Endothelial cell of umbilical vein (primary cell): ENCODE data around the gene XIRP1. TPM values are rescaled to one million over a fixed set of nuclear protein-coding genes. Genes with fewer than 3 reads are reported as not detected.

Experiments used
- BruUV-seq: library from RNA; stranded (reverse); fragments of 400-500 nt; replicated peaks from 2 replicates; lab custom pipeline; 2021; lab: Mats Ljungman, UMichigan
- CTCF ChIA-PET: fragments of 300-600, 350-600 bp; sonication (Branson Sonifier 250); formaldehyde crosslinking; loops from one replicate; lab custom pipeline; 2021; ENCODE audit warnings: antibody characterized with exemption, inconsistent platforms; lab: Charles Lee
- POLR2A ChIA-PET: fragments of 300-600, 350-600 bp; sonication (Branson Sonifier 250); formaldehyde crosslinking; loops from one replicate; lab custom pipeline; 2021; ENCODE audit warnings: antibody characterized with exemption, inconsistent platforms; lab: Charles Lee
- DNase-seq: peaks from one replicate; pipeline ENCODE4 v3.0.0-alpha.2; 2011; ENCODE audit warnings: low read depth, low spot score
- FAIRE-seq: peaks from 2 replicates; lab custom pipeline; 2011; peaks lifted over from hg19 to GRCh38; lab: Jason Lieb, UNC
- H2AFZ ChIP-seq: 2 replicates; pipeline ENCODE4 v1.6.0; 2012; ENCODE audit warnings: low read depth, low read length, control low read depth, inconsistent platforms
- H3K27ac ChIP-seq: 2 replicates; pipeline ENCODE4 v1.5.1; 2011; ENCODE audit warnings: low read depth, mild to moderate bottlenecking, control low read depth, low read length, moderate library complexity; ENCODE audit not compliant: insufficient read depth
- H3K27me3 ChIP-seq, 2 experiments: 2 replicates each; pipeline versions ENCODE4 v1.6.0 to v1.6.1; 2011; ENCODE audit warnings: low read length in 2 of 2, mixed read lengths in 1 of 2; ENCODE audit not compliant: control insufficient read depth in 2 of 2, insufficient read depth in 2 of 2
- H3K36me3 ChIP-seq, 2 experiments: 2 replicates in 1 of 2; 3 replicates in 1 of 2; pipeline ENCODE4 v1.5.1; 2011; ENCODE audit warnings: low read length in 2 of 2, mild to moderate bottlenecking in 1 of 2, moderate library complexity in 1 of 2; ENCODE audit not compliant: control insufficient read depth in 2 of 2, insufficient read depth in 2 of 2; ENCODE audit errors: extremely low read depth in 1 of 2
- H3K4me1 ChIP-seq: 3 replicates; pipeline ENCODE4 v1.5.1; 2011; ENCODE audit warnings: mild to moderate bottlenecking, low read length; ENCODE audit not compliant: control insufficient read depth, insufficient read depth; ENCODE audit errors: extremely low read depth
- H3K4me2 ChIP-seq: 2 replicates; pipeline ENCODE4 v1.6.1; 2011; ENCODE audit warnings: low read length, control low read depth, mixed read lengths; ENCODE audit not compliant: insufficient read depth
- H3K4me3 ChIP-seq, 3 experiments: fragments of 200-600 bp in 1 of 3; sonication (generic), shearing (Covaris generic) in 1 of 3; replicated peaks in 1 of 3; 2 replicates each; pipeline ENCODE4 v1.5.1; 2011 to 2016; ENCODE audit warnings: control low read depth in 3 of 3, low read length in 3 of 3, mild to moderate bottlenecking in 2 of 3, inconsistent platforms in 1 of 3, low read depth in 1 of 3, moderate library complexity in 1 of 3; ENCODE audit not compliant: insufficient read depth in 1 of 3
- H3K79me2 ChIP-seq: 2 replicates; pipeline ENCODE4 v1.6.0; 2012; ENCODE audit warnings: low read length, inconsistent platforms; ENCODE audit not compliant: control insufficient read depth, insufficient read depth
- H3K9ac ChIP-seq: replicated peaks from 2 replicates; pipeline ENCODE3; 2011; ENCODE audit warnings: low read length, control low read depth; ENCODE audit not compliant: insufficient read depth; ENCODE audit errors: extremely low read depth
- H3K9me1 ChIP-seq: replicated peaks from 3 replicates; pipeline ENCODE4 v1.6.0; 2011; ENCODE audit warnings: mild to moderate bottlenecking, low read length; ENCODE audit not compliant: control insufficient read depth, insufficient read depth; ENCODE audit errors: extremely low read depth
- H3K9me3 ChIP-seq: replicated peaks from 2 replicates; pipeline ENCODE4 v1.5.1; 2012; ENCODE audit warnings: low read length, inconsistent platforms; ENCODE audit not compliant: control insufficient read depth, insufficient read depth
- H4K20me1 ChIP-seq: replicated peaks from 2 replicates; pipeline ENCODE3; 2011; ENCODE audit warnings: mild to moderate bottlenecking, low read length; ENCODE audit not compliant: control insufficient read depth, insufficient read depth; ENCODE audit errors: extremely low read depth
- CTCF ChIP-seq, 2 donors: IDR thresholded peaks; 1 replicate in 1 of 2; 2 replicates in 1 of 2; pipeline ENCODE4 v1.5.1; 2011; ENCODE audit warnings: low read length in 2 of 2, mild to moderate bottlenecking in 2 of 2, moderate library complexity in 2 of 2, control low read depth in 1 of 2, inconsistent platforms in 1 of 2, low read depth in 1 of 2; ENCODE audit not compliant: insufficient read depth in 1 of 2; ENCODE audit errors: extremely low read depth in 1 of 2
- EZH2 ChIP-seq: IDR thresholded peaks from 2 replicates; pipeline ENCODE4 v1.6.1; 2012; ENCODE audit warnings: borderline replicate concordance, low read depth, mild to moderate bottlenecking, moderate library complexity, low read length, inconsistent platforms; ENCODE audit not compliant: severe bottlenecking
- FOS ChIP-seq: IDR thresholded peaks from 2 replicates; pipeline ENCODE4 v1.6.1; 2011; ENCODE audit warnings: mild to moderate bottlenecking, low read length, moderate library complexity, borderline replicate concordance; ENCODE audit not compliant: insufficient read depth
- GATA2 ChIP-seq: IDR thresholded peaks from 2 replicates; pipeline ENCODE4 v1.7.0; 2011; ENCODE audit warnings: low read depth, mild to moderate bottlenecking, moderate library complexity, mixed read lengths, low read length; ENCODE audit not compliant: insufficient read length, insufficient read depth
- JUN ChIP-seq: IDR thresholded peaks from 2 replicates; pipeline ENCODE4 v1.6.1; 2011; ENCODE audit warnings: borderline replicate concordance, low read depth; ENCODE audit not compliant: insufficient read length, insufficient read depth
- MYC ChIP-seq: IDR thresholded peaks from one replicate; pipeline ENCODE4 v1.6.1; 2011; ENCODE audit warnings: mild to moderate bottlenecking, low read depth, low read length
- dilution Hi-C: fragments of 300-500 bp; cut with MboI; formaldehyde crosslinking; loops from one replicate; pipeline ENCODE4 v1.15.0; 2019; ENCODE audit warnings: low sequenced_read_pairs; ENCODE audit not compliant: extremely low pct_ligation_motif_present
- intact Hi-C: fragments of 100-400 bp; cut with micrococcal nuclease; formaldehyde crosslinking; loops from one replicate; pipeline ENCODE4 v1.10.0; 2022
- polyA plus RNA-seq, 4 experiments: library from polyadenylated mRNA; depleted of rRNA in 3 of 4; stranded (reverse) in 3 of 4; unstranded in 1 of 4; fragments of >200 nt; gene quantifications; 2 replicates each; pipeline versions ENCODE4 v1.2.1 to v1.2.3, GENCODE V29; 2011 to 2012; ENCODE audit warnings: missing spikeins in 1 of 4
- total RNA-seq: library from RNA; stranded (reverse); gene quantifications from 2 replicates; pipeline ENCODE4 v1.2.3, GENCODE V29; 2021

Gene XIRP1
- total and polyA plus RNA-seq, 2 donors (not counting 3 experiments of a cell fraction or from before 2014, with no cell fraction given) = not detected

- no TSS peak for BruUV-seq
- CTCF ChIA-PET = interaction anchor here (0.6 to 14.2 kb wide), 33 partner anchors 12 to 217 kb away, joined by 3 to 183 read pairs (median 4); partner anchors contain the start of genes CX3CR1, GORASP1, RPSA and TTC21A
- Histone ChIP-seq H3K4me1 (no peaks in the 10 kb centered on the region), H3K36me3 (no peaks in the 10 kb centered on the region), H3K9ac (no peak overlapping the region), H3K4me2 (no peak overlapping the region), H4K20me1 (no peaks in the 10 kb centered on the region), H3K79me2 (no peaks in the 10 kb centered on the region), H2AFZ (no peak overlapping the region), H3K9me3 (no peaks in the 10 kb centered on the region), H3K4me3 (no peak overlapping the region), H3K27me3 (no peaks in the 10 kb centered on the region), H3K27ac (no peak overlapping the region), H3K9me1 (no peaks in the 10 kb centered on the region)
- DNase-seq = peak; percentile 67
- dilution Hi-C loops = loop anchor here (5.0 kb wide), 1 partner anchor 83 kb away; the partner anchor contains the start of genes GORASP1 and TTC21A
- TF ChIP-seq CTCF (IDR thresholded peaks at IDR 0.05; ENCODE audit: extremely low read depth in 1 of 2, insufficient read depth in 1 of 2, low read depth in 1 of 2, low read length in 2 of 2) = peak; percentile 74 to 78
- no peak for TF ChIP-seq FOS
- no peak for TF ChIP-seq EZH2
- no peak for TF ChIP-seq MYC
- TF ChIP-seq GATA2 = no peak
- no peak for TF ChIP-seq JUN
- intact Hi-C loops = loop anchor here (1.0 kb wide), 4 partner anchors 64 to 188 kb away; no protein-coding TSS in a partner anchor
- POLR2A ChIA-PET = interaction anchor here (0.5 kb wide), 1 partner anchor 12 kb away, joined by 4 read pairs; no protein-coding TSS in a partner anchor
- FAIRE-seq = peak; percentile 98
Observed at GRCh38 chr3:39189959-39190269, 2.5 kb downstream of the XIRP1 start.
